HG03354 (cell line): ENCODE measurements around the gene MTHFSD.
A peak's percentile ranks its signal among the peaks of the same experiment; 100 is the strongest.

Experiments used
- ATAC-seq: cut with Tn5 transposase; IDR thresholded peaks from one replicate; pipeline ENCODE4 v1.9.1; 2021; ENCODE audit warnings: mild to moderate bottlenecking; ENCODE audit not compliant: unreplicated experiment, poor library complexity, severe bottlenecking

MTHFSD gene

GRCh38 chr16:86584726-86585721 lies 30.0 kb upstream of the MTHFSD start:
- no peak for ATAC-seq

- no peak for ATAC-seq
These were observed 29.1 kb upstream of the MTHFSD start for GRCh38 chr16:86584071-86584685.

- no peak for ATAC-seq
These were observed 26.4 kb upstream of the MTHFSD start for GRCh38 chr16:86581458-86581857.

DNA sequence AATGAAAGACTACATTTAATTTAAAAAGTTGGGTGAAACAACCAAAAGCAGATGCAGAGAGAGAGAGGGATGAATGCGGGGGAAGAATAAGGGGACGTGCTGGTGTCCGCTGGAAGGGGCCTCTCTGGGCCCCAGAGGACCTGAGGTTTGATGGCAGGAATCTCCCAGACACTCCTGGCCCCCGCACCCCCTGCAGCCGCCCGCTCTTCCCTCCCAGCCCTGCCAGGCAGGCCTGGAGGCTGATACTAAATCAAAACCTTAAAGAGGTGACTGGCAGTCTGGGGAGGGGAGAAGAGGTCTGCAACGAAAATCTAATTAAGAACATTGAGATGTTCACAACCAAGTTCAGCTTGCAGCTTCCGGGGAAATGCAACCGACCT lies 25.7 kb upstream of the MTHFSD start:
- ATAC-seq = no peak

DNA sequence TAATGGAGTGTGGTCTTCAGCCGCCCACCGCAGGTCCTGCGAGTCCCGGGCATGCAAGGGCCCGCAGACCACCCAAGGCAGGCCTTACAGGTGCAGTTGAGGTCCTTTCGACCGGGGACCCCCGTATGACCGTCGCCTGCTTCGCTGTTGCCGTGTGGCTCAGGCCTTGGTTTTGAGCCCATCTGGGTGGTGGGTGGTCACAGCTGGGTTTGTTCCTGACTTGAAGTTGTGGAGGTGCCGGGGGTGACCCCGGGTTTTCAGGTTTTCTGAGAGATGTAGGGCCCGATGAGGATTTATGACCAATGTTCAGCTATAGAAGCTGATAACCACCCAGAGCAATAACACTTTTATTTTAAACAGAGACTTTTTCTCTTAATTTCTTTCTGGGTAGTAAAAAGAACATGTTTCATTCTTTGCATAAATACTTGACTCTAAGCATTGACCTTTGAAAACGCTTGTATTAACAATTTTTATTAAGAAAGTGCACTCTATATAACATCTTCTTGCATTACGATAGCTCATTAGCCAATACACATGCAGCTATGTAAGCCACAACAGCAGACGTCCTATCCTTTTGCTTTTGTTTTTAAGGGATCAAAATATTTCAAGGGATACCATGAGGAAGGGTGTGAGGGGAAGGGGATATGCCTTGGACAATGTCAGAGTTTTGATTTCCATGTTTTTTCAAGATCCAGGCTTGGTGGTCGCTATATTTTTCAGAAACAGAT lies 25.2 kb upstream of the MTHFSD start:
- no peak for ATAC-seq

DNA sequence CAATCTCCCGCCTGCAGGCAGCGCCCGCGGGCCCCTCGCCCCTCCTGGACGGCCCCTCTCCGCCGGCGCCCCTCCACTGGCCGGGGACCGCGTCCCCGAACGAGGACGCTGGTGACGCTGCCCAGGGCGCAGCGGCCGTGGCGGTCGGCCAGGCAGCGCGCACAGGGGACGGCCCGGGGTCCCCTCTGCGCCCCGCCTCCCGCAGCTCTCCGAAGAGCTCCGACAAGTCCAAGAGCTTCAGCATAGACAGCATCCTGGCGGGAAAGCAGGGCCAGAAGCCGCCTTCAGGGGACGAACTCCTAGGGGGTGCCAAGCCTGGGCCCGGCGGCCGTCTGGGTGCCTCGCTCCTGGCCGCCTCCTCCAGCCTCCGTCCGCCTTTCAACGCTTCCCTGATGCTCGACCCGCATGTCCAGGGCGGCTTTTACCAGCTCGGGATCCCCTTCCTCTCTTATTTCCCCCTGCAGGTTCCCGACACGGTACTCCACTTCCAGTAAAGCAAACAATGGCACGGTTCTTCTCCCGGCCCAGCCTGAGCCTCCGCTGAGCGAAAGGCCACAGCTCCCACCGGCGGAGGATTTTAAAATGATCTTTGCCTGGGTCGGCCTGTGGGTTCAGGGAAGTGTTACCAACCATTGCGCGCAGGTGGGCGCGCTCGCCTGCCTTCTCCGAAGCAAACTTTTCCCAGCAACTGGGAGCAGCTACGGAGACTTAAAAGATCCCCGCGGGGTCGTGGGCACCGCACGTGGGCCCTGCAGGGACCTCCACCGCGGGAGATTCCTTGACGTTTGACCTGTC lies 24.4 kb upstream of the MTHFSD start:
- no peak for ATAC-seq

- ATAC-seq = no peak
These were observed 23.7 kb upstream of the MTHFSD start for GRCh38 chr16:86578611-86579267.

GRCh38 chr16:86578061-86578599 lies 23.1 kb upstream of the MTHFSD start, which contains the start of gene FOXL1:
FOXL1 (plus strand) TSS chr16:86578549; CDS start chr16:86578724, 175 bp downstream.
- no peak for ATAC-seq

- ATAC-seq = no peak
These were observed 22.4 kb upstream of the MTHFSD start for GRCh38 chr16:86577314-86577971.

DNA sequence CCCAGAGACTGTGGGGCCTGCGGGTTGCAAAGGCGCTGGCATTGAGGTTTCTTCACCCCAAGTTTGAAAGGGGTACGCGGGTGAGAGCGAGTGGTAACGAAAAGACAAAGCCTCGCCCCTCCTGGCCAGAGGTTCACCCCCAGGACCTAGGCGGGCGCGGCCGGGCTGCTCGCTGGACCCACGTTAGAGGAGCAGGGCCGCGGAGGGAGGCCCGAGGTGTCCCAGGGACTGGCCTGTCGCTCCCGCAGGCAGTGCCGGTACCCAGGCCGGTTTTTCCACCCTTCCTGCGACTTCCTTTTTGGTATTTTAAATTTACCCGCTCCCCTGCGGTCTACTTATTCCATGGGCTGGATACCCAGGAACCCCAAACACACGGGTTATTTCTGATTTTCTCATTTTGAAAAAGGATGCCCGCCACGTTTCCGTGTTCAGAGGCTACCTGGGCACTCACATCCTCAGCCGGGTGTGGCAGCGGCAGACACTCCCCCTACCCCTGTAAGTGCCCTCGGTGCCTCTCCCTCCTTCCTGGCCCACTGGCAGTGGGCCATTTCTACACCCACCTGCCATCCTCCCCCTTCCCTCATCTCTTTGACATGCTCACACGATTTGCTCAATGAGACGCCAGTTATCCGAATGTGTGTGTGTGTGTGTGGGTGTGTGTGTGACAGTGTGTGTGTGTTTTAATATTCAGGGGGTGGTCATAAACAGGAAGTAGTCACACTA lies 21.7 kb upstream of the MTHFSD start:
- ATAC-seq = no peak

- peak; percentile 48 for ATAC-seq
These were observed 20.9 kb upstream of the MTHFSD start for GRCh38 chr16:86575754-86576557.

- no peak for ATAC-seq
These were observed 20.2 kb upstream of the MTHFSD start for GRCh38 chr16:86575095-86575685.

GRCh38 chr16:86574646-86575045 lies 19.6 kb upstream of the MTHFSD start:
- no peak for ATAC-seq

- no peak for ATAC-seq
These were observed 18.8 kb upstream of the MTHFSD start for GRCh38 chr16:86573646-86574508.

- no peak for ATAC-seq
These were observed 18.2 kb upstream of the MTHFSD start for GRCh38 chr16:86573215-86573614.

DNA sequence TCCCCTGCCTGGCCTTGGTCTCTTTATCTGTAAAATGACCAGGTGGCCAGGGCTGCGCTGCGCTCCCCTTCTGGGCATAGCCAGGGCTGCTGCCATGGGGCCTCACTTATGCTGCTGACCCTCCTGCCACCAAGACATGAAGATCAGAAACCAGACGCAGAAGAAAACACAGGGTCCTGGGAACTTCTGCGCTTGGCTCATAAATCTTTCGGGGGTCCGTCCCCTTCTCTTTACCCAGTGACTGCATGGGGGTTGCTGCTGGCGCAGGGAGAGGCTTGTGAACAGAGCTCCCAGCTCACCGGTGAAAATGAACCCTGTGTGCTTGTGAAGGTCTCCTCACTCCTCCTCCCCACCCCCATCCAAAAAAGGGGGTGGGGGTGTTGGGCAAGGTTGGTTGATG lies 17.6 kb upstream of the MTHFSD start:
- ATAC-seq = no peak
